ENCODE data around the gene ZDHHC9. TPM values are rescaled to one million over a fixed set of nuclear protein-coding genes. Genes with fewer than 3 reads are reported as not detected.

Gene ZDHHC9
- total and polyA plus RNA-seq, 3 donors from 2014 or later = 6.9 to 9.4 (median 7.3) TPM

DNA sequence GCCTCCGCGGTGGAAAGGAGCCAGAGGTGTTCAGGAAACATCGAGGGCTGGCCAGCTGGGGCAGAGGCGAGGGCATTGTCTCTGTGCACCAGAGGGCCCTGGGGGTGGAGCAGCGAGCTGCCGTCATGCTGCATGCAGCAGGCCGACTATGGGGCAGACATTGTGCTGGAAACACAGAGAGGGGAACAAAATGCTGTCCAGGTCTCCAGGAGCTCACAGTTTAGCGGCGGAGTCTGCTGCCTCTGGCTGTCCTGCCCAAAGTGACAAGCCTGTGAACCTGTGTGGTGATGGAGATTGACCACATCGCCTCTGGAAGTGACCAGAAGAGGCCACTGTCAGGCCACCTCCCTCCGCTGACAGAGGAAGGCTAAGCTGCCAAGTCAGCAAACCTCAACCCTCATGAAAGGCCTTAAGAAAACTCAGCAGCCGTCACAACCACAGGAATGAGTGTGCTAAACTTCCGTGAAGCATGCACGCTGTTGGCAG is 84.1 kb downstream of the ZDHHC9 start:
- no peak overlapping the region for H3K4me3 ChIP-seq
- H3K36me3 ChIP-seq (ENCODE audit: low read depth, missing control alignments) = no peaks in the 10 kb centered on the region
- TF ChIP-seq, protein P1, sequence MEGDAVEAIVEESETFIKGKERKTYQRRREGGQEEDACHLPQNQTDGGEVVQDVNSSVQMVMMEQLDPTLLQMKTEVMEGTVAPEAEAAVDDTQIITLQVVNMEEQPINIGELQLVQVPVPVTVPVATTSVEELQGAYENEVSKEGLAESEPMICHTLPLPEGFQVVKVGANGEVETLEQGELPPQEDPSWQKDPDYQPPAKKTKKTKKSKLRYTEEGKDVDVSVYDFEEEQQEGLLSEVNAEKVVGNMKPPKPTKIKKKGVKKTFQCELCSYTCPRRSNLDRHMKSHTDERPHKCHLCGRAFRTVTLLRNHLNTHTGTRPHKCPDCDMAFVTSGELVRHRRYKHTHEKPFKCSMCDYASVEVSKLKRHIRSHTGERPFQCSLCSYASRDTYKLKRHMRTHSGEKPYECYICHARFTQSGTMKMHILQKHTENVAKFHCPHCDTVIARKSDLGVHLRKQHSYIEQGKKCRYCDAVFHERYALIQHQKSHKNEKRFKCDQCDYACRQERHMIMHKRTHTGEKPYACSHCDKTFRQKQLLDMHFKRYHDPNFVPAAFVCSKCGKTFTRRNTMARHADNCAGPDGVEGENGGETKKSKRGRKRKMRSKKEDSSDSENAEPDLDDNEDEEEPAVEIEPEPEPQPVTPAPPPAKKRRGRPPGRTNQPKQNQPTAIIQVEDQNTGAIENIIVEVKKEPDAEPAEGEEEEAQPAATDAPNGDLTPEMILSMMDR (IDR thresholded peaks at IDR 0.05) = no peak
- TF ChIP-seq POLR2A (IDR thresholded peaks at IDR 0.05) = no peak
- intact Hi-C loops (cut with DNase I; ENCODE audit: low total_unique reads) = no loop called here
- no peak overlapping the region for H3K27ac ChIP-seq
- peak; percentile 19 for DNase-seq
- 78% methylated on average over 7 to 14 of the region's 14 CpGs for WGBS, 2 donors
- no peaks in the 10 kb centered on the region for H3K4me1 ChIP-seq
- no peaks in the 10 kb centered on the region for H3K9me3 ChIP-seq
- H3K27me3 ChIP-seq = no peaks in the 10 kb centered on the region

DNA sequence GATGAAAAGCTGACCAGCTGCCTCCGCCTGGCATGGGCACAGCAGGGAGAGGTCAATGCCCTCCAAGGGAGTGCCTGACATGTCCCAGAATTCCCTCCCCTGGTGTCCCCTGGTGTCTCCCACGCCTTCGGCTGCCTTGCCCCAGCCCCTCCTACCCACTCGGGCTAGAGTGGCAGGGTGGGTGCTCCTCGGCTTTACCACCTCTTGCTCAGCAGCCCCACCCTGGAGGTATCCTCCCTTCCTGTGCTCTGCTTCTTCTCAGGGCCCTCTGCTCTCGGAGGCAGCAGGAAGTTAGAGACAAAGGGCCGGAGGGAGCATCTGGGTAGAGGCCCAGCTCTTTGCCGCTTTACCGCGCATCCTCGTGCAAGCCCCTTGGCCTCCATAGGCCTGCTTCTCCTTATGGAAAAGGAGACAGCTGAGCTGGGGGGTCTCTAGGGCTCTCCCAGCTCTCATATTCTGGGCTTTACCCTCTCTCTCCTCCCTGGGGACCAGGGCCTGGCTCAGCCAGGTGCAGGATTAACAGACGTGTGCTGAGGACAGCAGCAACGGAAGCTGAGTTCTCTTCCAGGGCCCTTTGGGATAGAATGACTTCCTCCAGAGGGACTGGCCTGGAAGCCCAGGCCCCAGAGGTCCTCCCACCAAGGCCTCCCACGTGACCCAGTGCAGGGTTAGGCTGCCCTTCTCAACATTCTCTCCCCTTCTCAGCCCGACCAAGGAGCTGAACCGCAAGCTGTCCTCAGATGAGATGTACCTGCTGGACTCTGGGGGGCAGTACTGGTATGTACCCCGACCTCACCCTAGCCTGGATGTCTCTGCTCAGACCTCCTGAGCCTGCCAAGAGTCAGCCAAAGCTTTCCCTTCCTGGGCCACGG is 87.7 kb downstream of the ZDHHC9 start:
- intact Hi-C loops (cut with DNase I; ENCODE audit: low total_unique reads) = no loop called here

DNA sequence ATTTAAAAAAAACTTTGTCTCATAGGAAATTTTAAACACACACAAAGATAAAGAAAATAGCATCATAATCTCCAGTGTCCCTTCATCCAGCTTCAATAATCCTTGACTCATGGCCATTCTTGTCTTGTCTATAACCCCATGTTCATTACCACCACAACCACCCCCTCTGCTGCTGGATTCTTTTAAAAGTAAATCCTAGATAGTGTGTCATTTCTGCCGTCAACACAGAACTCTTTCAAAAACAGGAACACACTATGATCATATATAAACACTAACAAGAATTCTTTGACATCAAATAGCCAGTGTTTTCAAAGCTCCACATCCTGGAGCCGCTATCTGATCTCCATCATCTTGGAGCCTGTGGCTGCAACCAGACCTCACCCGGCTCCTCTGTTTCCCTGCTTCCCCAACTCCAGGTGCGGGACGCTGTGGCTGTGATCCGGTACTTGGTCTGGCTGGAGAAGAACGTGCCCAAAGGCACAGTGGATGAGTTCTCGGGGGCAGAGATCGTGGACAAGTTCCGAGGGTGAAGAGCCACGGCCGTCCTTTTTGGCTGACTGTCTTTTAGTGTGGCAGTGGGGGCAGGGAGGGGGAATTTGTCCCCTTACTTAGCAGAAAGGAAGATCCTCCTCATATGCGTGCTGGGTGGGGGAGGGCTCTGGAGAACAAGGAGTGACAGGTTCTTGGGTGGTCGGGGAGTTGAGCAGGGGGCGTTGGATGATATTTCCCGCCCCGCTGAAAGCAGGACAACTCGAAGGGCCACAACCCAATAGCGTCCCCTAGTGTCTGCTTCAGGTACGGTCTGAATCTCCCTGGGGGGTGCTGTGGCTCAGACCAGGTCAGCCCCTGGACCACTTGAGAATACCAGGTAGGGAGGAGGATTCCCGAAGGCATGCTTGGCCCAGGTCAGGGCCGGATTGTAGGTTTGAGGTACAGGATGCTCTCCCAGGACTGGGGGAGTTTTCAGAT is 89.3 kb downstream of the ZDHHC9 start:
- Histone ChIP-seq H3K27me3 (no peaks in the 10 kb centered on the region), H3K36me3 (ENCODE audit: low read depth, missing control alignments) (no peaks in the 10 kb centered on the region), H3K4me3 (no peak overlapping the region), H3K27ac (no peak overlapping the region), H3K4me1 (no peaks in the 10 kb centered on the region), H3K9me3 (no peaks in the 10 kb centered on the region)
- TF ChIP-seq, protein P1 (IDR thresholded peaks at IDR 0.05) = peak in 1 of 3 experiments; percentile 17
- no peak for TF ChIP-seq POLR2A (IDR thresholded peaks at IDR 0.05)
- no peak for DNase-seq
- 41 to 52% methylated on average over 16 to 19 of the region's 22 CpGs for WGBS, 2 donors
- intact Hi-C loops (cut with DNase I; ENCODE audit: low total_unique reads) = no loop called here

More for the DNA sequence above, 87.7 kb downstream of the ZDHHC9 start:
- no peak for DNase-seq
- Histone ChIP-seq H3K27ac (no peak overlapping the region), H3K36me3 (ENCODE audit: low read depth, missing control alignments) (no peaks in the 10 kb centered on the region), H3K27me3 (no peaks in the 10 kb centered on the region), H3K4me3 (no peak overlapping the region), H3K9me3 (no peaks in the 10 kb centered on the region), H3K4me1 (no peaks in the 10 kb centered on the region)
- WGBS, 2 donors = 83 to 86% methylated on average over 12 to 18 of the region's 18 CpGs
- TF ChIP-seq, protein P1 (IDR thresholded peaks at IDR 0.05) = no peak
- TF ChIP-seq POLR2A (IDR thresholded peaks at IDR 0.05) = no peak

Small RNAs within 50 kb of the gene (small RNA-seq; reads per million reads assigned to genes)
- 0 reads per million in 2 donors for gene RF00017

Other genes with a start within 250 kb of the ZDHHC9 start
- gene APLN, start 188.9 kb downstream of the ZDHHC9 start, total RNA-seq = 1 to 10 TPM; 2.8 to 3.1 TPM
- gene APLN, start 188.9 kb downstream of the ZDHHC9 start, polyA plus RNA-seq (ENCODE audit: insufficient read depth, low read depth, low replicate concordance) = 3.2 TPM
- gene XPNPEP2, start 104.9 kb downstream of the ZDHHC9 start, total RNA-seq = under 1 TPM; 0.08 to 0.25 TPM
- 1.4 TPM for gene XPNPEP2, start 104.9 kb downstream of the ZDHHC9 start, polyA plus RNA-seq (ENCODE audit: insufficient read depth, low read depth, low replicate concordance)
- 1 to 10 TPM in 1 of 2 donors, under 1 TPM in 1; 0.47 to 2.0 TPM for gene SASH3, start 63.9 kb downstream of the ZDHHC9 start, total RNA-seq
- gene SASH3, start 63.9 kb downstream of the ZDHHC9 start, polyA plus RNA-seq (ENCODE audit: insufficient read depth, low read depth, low replicate concordance) = 4.8 TPM
- gene UTP14A, start 62.3 kb upstream of the ZDHHC9 start, total RNA-seq = 1 to 10 TPM; 4.5 to 4.8 TPM
- gene UTP14A, start 62.3 kb upstream of the ZDHHC9 start, polyA plus RNA-seq (ENCODE audit: insufficient read depth, low read depth, low replicate concordance) = 4.6 TPM
- 10 to 100 TPM; 32.3 to 33.1 TPM for gene BCORL1, start 138.7 kb upstream of the ZDHHC9 start, total RNA-seq
- 27.7 TPM for gene BCORL1, start 138.7 kb upstream of the ZDHHC9 start, polyA plus RNA-seq (ENCODE audit: insufficient read depth, low read depth, low replicate concordance)